HepG2 (cell line): ENCODE results near the gene QSOX1. TPM values are rescaled to one million over a fixed set of nuclear protein-coding genes. Genes with fewer than 3 reads are reported as not detected.
A peak's percentile ranks its signal among the peaks of the same experiment; 100 is the strongest.

ENCODE experiments used
- CBX1 ChIP-seq: IDR thresholded peaks from one replicate; pipeline ENCODE4 v1.6.1; 2016; ENCODE audit warnings: antibody characterized with exemption, low read depth
- CBX5 ChIP-seq: sonication (generic); formaldehyde crosslinking; IDR thresholded peaks from 2 replicates; pipeline ENCODE4 v1.4.0; 2020; ENCODE audit warnings: missing genetic modification reagents, borderline replicate concordance
- CENPX ChIP-seq: sonication (generic); formaldehyde crosslinking; IDR thresholded peaks from 2 replicates; pipeline ENCODE4 v1.9.0; 2021; ENCODE audit warnings: mild to moderate bottlenecking, missing genetic modification reagents, moderate library complexity
- FOXK1 ChIP-seq: sonication (generic); formaldehyde crosslinking; IDR thresholded peaks from 2 replicates; pipeline ENCODE4 v1.4.0; 2020; ENCODE audit warnings: low read depth, missing genetic modification reagents, borderline replicate concordance
- HDAC2 ChIP-seq: sonication (generic); formaldehyde crosslinking; IDR thresholded peaks from 2 replicates; pipeline ENCODE4 v1.4.0; 2020; ENCODE audit warnings: missing genetic modification reagents
- HNF4A ChIP-seq: sonication (generic); formaldehyde crosslinking; IDR thresholded peaks from 2 replicates; pipeline ENCODE4 v1.4.0; 2020; ENCODE audit warnings: missing genetic modification reagents
- HOXA5 ChIP-seq: sonication (generic); formaldehyde crosslinking; IDR thresholded peaks from 2 replicates; pipeline ENCODE4 v1.4.0; 2020; ENCODE audit warnings: missing genetic modification reagents
- KAT7 ChIP-seq: IDR thresholded peaks from 2 replicates; pipeline ENCODE4 v1.6.1; 2018; ENCODE audit warnings: borderline replicate concordance, missing compliant biosample characterization
- MBNL3 ChIP-seq: fragments of 250-450 bp; sonication (Bioruptor Pico); conservative IDR thresholded peaks from 2 replicates; pipeline ENCODE4 v1.8.0; 2022; ENCODE audit warnings: mild to moderate bottlenecking, inconsistent platforms
- MYC ChIP-seq: sonication (generic); formaldehyde crosslinking; IDR thresholded peaks from 2 replicates; pipeline ENCODE4 v1.9.0; 2021; ENCODE audit warnings: missing genetic modification reagents, borderline replicate concordance
- NCOA1 ChIP-seq: sonication (generic); formaldehyde crosslinking; IDR thresholded peaks from 2 replicates; pipeline ENCODE4 v1.9.0; 2021; ENCODE audit warnings: missing genetic modification reagents
- RBFOX2 ChIP-seq: fragments of 200-400 bp; formaldehyde crosslinking; IDR thresholded peaks from 2 replicates; pipeline ENCODE4 v1.6.1; 2017; ENCODE audit warnings: low read depth, mild to moderate bottlenecking, low read length
- SMAD1 ChIP-seq: sonication (generic); formaldehyde crosslinking; IDR thresholded peaks from 2 replicates; pipeline ENCODE4 v1.4.0; 2020; ENCODE audit warnings: missing genetic modification reagents, low read depth, mild to moderate bottlenecking, borderline replicate concordance
- STAG1 ChIP-seq: sonication (generic); formaldehyde crosslinking; IDR thresholded peaks from 2 replicates; pipeline ENCODE4 v1.4.0; 2020; ENCODE audit warnings: missing genetic modification reagents
- ZMYM2 ChIP-seq: sonication (generic); formaldehyde crosslinking; IDR thresholded peaks from 2 replicates; pipeline ENCODE4 v1.8.0; 2022; ENCODE audit warnings: mild to moderate bottlenecking, missing genetic modification reagents
- ZNF136 ChIP-seq: sonication (generic); formaldehyde crosslinking; IDR thresholded peaks from 2 replicates; pipeline ENCODE4 v1.8.1; 2022; ENCODE audit warnings: low read depth, mild to moderate bottlenecking, moderate library complexity, missing genetic modification reagents
- ZNF235 ChIP-seq: sonication (generic); formaldehyde crosslinking; IDR thresholded peaks from 2 replicates; pipeline ENCODE4 v1.8.1; 2023; ENCODE audit warnings: mild to moderate bottlenecking, missing genetic modification reagents, borderline replicate concordance
- ZNF382 ChIP-seq: sonication (generic); formaldehyde crosslinking; IDR thresholded peaks from 2 replicates; pipeline ENCODE4 v1.5.0; 2020; ENCODE audit warnings: missing genetic modification reagents, mild to moderate bottlenecking, borderline replicate concordance
- ZNF644 ChIP-seq: IDR thresholded peaks from 2 replicates; pipeline ENCODE4 v1.6.1; 2016; ENCODE audit warnings: low read depth
- ZNF704 ChIP-seq: sonication (generic); formaldehyde crosslinking; IDR thresholded peaks from 2 replicates; pipeline ENCODE4 v1.8.1; 2023; ENCODE audit warnings: mild to moderate bottlenecking, inconsistent platforms, moderate library complexity, missing genetic modification reagents, borderline replicate concordance
- ZNF710 ChIP-seq: sonication (generic); formaldehyde crosslinking; IDR thresholded peaks from 2 replicates; pipeline ENCODE4 v1.5.0; 2020; ENCODE audit warnings: mild to moderate bottlenecking, missing genetic modification reagents, borderline replicate concordance
- ZNF770 ChIP-seq: sonication (generic); formaldehyde crosslinking; IDR thresholded peaks from 2 replicates; pipeline ENCODE4 v1.5.0; 2020; ENCODE audit warnings: mild to moderate bottlenecking, missing genetic modification reagents
- ZNF800 ChIP-seq: sonication (generic); formaldehyde crosslinking; IDR thresholded peaks from 2 replicates; pipeline ENCODE4 v1.4.0; 2020; ENCODE audit warnings: missing genetic modification reagents
- ZSCAN29 ChIP-seq: sonication (generic); formaldehyde crosslinking; conservative IDR thresholded peaks from 2 replicates; pipeline ENCODE4 v1.4.0; 2020; ENCODE audit warnings: mild to moderate bottlenecking, missing genetic modification reagents
- polyA plus RNA-seq, 8 experiments: library from polyadenylated mRNA; depleted of rRNA in 3 of 8; stranded (reverse) in 7 of 8; unstranded in 1 of 8; fragments of >200 nt; fragmentation: Illumina TruSeq in 4 of 8; extraction: Trizol in 4 of 8; gene quantifications; 2 replicates each; pipeline versions ENCODE4 v1.2.1 to v1.2.3, GENCODE V29; 2011 to 2016; ENCODE audit warnings: low read depth in 4 of 8, missing spikeins in 1 of 8, mixed read lengths in 1 of 8; ENCODE audit not compliant: insufficient read depth in 1 of 8
- total RNA-seq, 5 experiments: library from RNA; depleted of rRNA; stranded (reverse); fragments of >200 nt; fragmentation: Illumina TruSeq; extraction: Trizol; gene quantifications; 2 replicates each; pipeline ENCODE4 v1.2.3, GENCODE V29; 2016; ENCODE audit warnings: low read depth in 1 of 5

Gene QSOX1
- total and polyA plus RNA-seq, 2 of the 13 experiments (the other 11 are each of a cell fraction or from before 2014, with no cell fraction given): 6.8 to 40.2 TPM

GRCh38 chr1:180188091-180188506 lies 33.4 kb downstream of the QSOX1 start (continued):
- no peak for TF ChIP-seq FOXK1
- no peak for TF ChIP-seq ZNF644
- TF ChIP-seq KAT7 (CRISPR knock-in tag): no peak
- TF ChIP-seq NCOA1 (CRISPR knock-in tag): no peak
- TF ChIP-seq ZNF704: no peak
- no peak for TF ChIP-seq RBFOX2
- no peak for TF ChIP-seq HNF4A
- 0 out of 2 replicates have a peak, but pooled peaks have one; percentile 50 for TF ChIP-seq SMAD1 (CRISPR knock-in tag)
- peak; percentile 96 for TF ChIP-seq STAG1 (CRISPR knock-in tag)
- TF ChIP-seq MYC (CRISPR knock-in tag): no peak
- TF ChIP-seq ZSCAN29: no peak
- TF ChIP-seq CBX1: no peak
- no peak for TF ChIP-seq ZNF136 (CRISPR knock-in tag)
- TF ChIP-seq ZNF710 (CRISPR knock-in tag): no peak
- no peak for TF ChIP-seq CENPX (CRISPR knock-in tag)
- peak; percentile 25; the same call in 1 of the 2 replicates for TF ChIP-seq CBX5
- no peak for TF ChIP-seq HDAC2 (CRISPR knock-in tag)
- 0 out of 2 replicates have a peak, but pooled peaks have one; percentile 52 for TF ChIP-seq HOXA5 (CRISPR knock-in tag)
- no peak for TF ChIP-seq ZNF382 (CRISPR knock-in tag)
- TF ChIP-seq ZNF770 (CRISPR knock-in tag): no peak
- TF ChIP-seq ZNF235 (CRISPR knock-in tag): no peak
- 0 out of 2 replicates have a peak, but pooled peaks have one; percentile 30 for TF ChIP-seq ZNF800 (CRISPR knock-in tag)
- TF ChIP-seq ZMYM2 (CRISPR knock-in tag): no peak
- TF ChIP-seq MBNL3 (CRISPR knock-in tag): no peak
